ENCODE results near the gene AADAT. TPM values are rescaled to one million over a fixed set of nuclear protein-coding genes. Genes with fewer than 3 reads are reported as not detected.

AADAT gene
- total RNA-seq, 1 donor from 2014 or later = 36.3 TPM

DNA sequence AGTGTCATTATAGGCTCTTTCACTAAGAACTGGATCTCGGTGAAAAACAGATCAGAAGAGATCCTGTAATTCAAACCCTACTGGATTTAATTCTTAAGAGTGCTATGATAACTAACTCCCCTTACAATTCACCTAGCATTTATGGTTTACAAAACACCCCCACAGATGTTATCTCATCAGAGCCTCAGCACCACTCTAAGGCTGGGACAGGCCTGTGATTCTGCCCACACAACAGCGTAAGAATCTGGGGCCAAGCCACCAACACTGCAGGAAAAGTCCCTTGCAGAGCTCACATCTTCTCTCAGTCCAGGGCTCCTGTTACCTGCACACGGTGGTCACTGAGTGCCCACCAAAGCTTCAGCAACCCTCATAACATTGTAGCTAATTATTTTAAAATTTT lies 72.5 kb downstream of the AADAT start:
- Mint-ChIP-seq H3K36me3 (no peaks in the 10 kb centered on the region), H3K4me1 (no peaks in the 10 kb centered on the region), H3K27me3 (ENCODE audit: low read depth) (peaks cover 17% of the 10 kb centered on the region), H3K9me3 (no peaks in the 10 kb centered on the region), H3K27ac (no peak overlapping the region), H3K4me3 (no peak overlapping the region)
- no peak for DNase-seq (ENCODE audit: low spot score in 2 of 2, unreplicated experiment in 2 of 2)
- TF ChIP-seq CTCF (IDR thresholded peaks at IDR 0.05; ENCODE audit: unreplicated experiment) = no peak

DNA sequence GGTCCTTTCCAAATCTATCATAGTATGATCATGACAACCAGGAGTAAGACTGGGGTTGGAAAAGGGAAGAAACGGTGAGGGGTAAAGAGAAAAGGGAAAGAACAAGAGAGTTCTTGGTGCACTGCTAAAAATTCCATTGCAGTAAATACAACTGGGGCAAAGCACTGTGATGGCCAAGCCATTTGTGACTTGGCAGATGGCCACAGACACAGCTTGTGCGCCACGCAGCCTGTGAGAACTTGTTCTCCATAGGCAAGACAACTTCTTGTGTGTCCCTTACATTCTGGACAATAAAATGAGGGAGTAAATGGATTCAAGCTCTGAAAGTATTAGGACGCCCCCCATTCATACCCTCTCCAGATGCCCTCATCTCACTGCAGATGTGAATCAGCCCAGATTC lies 74.5 kb downstream of the AADAT start:
- DNase-seq (ENCODE audit: low spot score in 2 of 2, unreplicated experiment in 2 of 2) = no peak
- H3K4me1 Mint-ChIP-seq = no peaks in the 10 kb centered on the region
- H3K36me3 Mint-ChIP-seq = no peaks in the 10 kb centered on the region
- H3K9me3 Mint-ChIP-seq = peaks cover 8% of the 10 kb centered on the region
- no peak for TF ChIP-seq CTCF (IDR thresholded peaks at IDR 0.05; ENCODE audit: unreplicated experiment)
- no peak overlapping the region for H3K4me3 Mint-ChIP-seq
- no peak overlapping the region for H3K27ac Mint-ChIP-seq
- H3K27me3 Mint-ChIP-seq (ENCODE audit: low read depth) = peaks cover 10% of the 10 kb centered on the region

DNA sequence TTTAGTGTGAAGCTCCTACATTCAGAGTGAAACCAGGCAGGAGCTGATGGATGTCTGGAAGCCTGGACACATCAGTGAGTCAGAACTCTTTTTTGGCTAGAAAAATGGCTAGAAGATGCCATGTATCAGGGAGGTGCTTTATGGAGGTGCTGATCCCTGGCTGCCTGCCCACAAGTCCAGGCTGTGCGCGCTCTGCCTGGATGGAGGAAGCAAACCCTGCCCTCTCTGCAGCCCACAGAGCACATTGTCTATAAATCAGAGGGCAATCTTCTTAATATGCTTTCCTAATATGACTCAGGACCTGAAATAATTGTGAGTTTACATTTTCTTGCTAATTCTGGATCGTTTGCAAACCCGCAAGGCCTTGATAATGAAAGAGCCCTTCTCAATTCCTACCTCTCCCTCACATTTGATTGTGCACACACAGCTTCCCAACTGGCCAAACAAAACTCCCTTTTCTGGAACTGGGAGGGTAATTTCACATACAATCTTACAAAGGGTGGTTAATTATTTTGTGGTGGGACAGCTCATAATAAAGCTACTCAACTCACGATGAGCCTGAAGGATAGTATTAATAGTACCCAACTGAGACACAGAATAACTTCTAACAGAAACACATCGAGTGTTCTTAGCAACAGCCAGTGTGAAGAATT lies 75.3 kb downstream of the AADAT start:
- Mint-ChIP-seq H3K27me3 (ENCODE audit: low read depth) (peaks cover 2% of the 10 kb centered on the region), H3K36me3 (no peaks in the 10 kb centered on the region), H3K9me3 (peaks cover 9% of the 10 kb centered on the region), H3K4me3 (no peak overlapping the region), H3K27ac (no peak overlapping the region), H3K4me1 (no peaks in the 10 kb centered on the region)
- no peak for TF ChIP-seq CTCF (IDR thresholded peaks at IDR 0.05; ENCODE audit: unreplicated experiment)
- no peak for DNase-seq (ENCODE audit: low spot score in 2 of 2, unreplicated experiment in 2 of 2)

- Mint-ChIP-seq H3K27ac (no peak overlapping the region), H3K36me3 (no peaks in the 10 kb centered on the region), H3K4me3 (no peak overlapping the region), H3K9me3 (peaks cover 9% of the 10 kb centered on the region), H3K27me3 (ENCODE audit: low read depth) (no peaks in the 10 kb centered on the region), H3K4me1 (no peaks in the 10 kb centered on the region)
- TF ChIP-seq CTCF (IDR thresholded peaks at IDR 0.05; ENCODE audit: unreplicated experiment) = no peak
- DNase-seq (ENCODE audit: low spot score in 2 of 2, unreplicated experiment in 2 of 2) = no peak
Observed at GRCh38 chr4:170012629-170012958, 77.2 kb downstream of the AADAT start.

GRCh38 chr4:170011921-170012628 lies 77.7 kb downstream of the AADAT start:
- Mint-ChIP-seq H3K27ac (no peak overlapping the region), H3K4me1 (no peaks in the 10 kb centered on the region), H3K9me3 (peaks cover 9% of the 10 kb centered on the region), H3K27me3 (ENCODE audit: low read depth) (no peaks in the 10 kb centered on the region), H3K4me3 (no peak overlapping the region), H3K36me3 (no peaks in the 10 kb centered on the region)
- DNase-seq (ENCODE audit: low spot score in 2 of 2, unreplicated experiment in 2 of 2) = no peak
- TF ChIP-seq CTCF (IDR thresholded peaks at IDR 0.05; ENCODE audit: unreplicated experiment) = no peak

Other genes with a start within 250 kb of the AADAT start
- gene MFAP3L, start 63.6 kb downstream of the AADAT start, total RNA-seq = 2.1 to 2.3 TPM (median 2.2 TPM) in 3 replicates